ENCODE measurements around the gene ADAMTS13. TPM values are rescaled to one million over a fixed set of nuclear protein-coding genes. Genes with fewer than 3 reads are reported as not detected.

ADAMTS13 gene
- total RNA-seq, 2 experiments from 2014 or later = 2.1 to 2.4 TPM

GRCh38 chr9:133495327-133496293, 73.4 kb downstream of the ADAMTS13 start:
- Mint-ChIP-seq H3K36me3 (ENCODE audit: low read depth) (no peaks in the 10 kb centered on the region), H3K4me1 (no peaks in the 10 kb centered on the region), H3K27me3 (peaks cover 4% of the 10 kb centered on the region), H3K4me3 (no peak overlapping the region), H3K9me3 (peaks cover 3% of the 10 kb centered on the region), H3K27ac (no peak overlapping the region)
- POLR2A ChIA-PET = no interaction called here
- CTCF ChIA-PET = interaction anchor here (0.9 kb wide), 1 partner anchor 9 kb away, joined by 5 read pairs; no protein-coding TSS in a partner anchor
- no peak for DNase-seq

GRCh38 chr9:133496861-133497842, 75.0 kb downstream of the ADAMTS13 start:
- DNase-seq = no peak
- Mint-ChIP-seq H3K4me3 (no peak overlapping the region), H3K27ac (no peak overlapping the region), H3K36me3 (ENCODE audit: low read depth) (peaks cover 4% of the 10 kb centered on the region), H3K4me1 (no peaks in the 10 kb centered on the region), H3K27me3 (peaks cover 10% of the 10 kb centered on the region), H3K9me3 (peaks cover 15% of the 10 kb centered on the region)
- ChIA-PET POLR2A (no interaction called here), CTCF (no interaction called here)

DNA sequence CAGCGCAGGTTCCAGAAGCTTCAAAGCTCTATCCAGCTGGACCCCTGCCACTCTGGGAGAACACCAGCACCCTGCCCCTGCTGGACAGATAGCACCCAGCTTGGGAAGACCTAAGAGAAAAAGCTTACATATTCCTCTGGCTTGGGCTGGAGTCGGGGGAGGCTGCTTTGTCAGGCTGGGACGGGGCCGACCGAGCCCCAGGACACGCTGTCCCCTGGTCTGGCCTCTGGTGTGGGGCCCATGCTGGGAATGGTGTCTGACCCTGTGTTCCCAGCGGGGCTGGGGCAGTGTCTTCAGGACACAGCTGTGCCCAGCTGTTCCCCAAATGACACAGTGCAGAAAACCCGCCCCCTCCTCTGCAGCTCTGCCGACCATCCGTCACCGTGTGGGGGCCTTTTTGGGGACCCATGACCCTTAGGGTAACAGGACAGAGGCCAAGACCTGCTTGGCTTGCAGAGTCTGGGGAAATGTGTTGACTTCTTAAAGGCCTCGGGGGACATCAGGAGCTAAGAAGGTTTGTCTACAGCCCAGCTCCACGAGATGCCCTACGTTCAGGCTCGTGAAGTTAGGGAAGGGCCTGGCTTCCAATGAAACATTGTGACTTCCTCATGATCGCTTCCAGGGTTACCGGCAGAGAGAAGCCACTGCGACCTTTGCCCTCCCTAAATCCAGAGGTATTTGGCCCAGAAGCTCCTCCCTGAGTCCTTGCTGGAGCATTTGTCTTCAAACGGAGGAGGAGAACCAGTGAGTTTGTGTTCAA, 77.1 kb downstream of the ADAMTS13 start:
- H3K9me3 Mint-ChIP-seq = peaks cover 20% of the 10 kb centered on the region
- H3K27ac Mint-ChIP-seq = no peak overlapping the region

DNA sequence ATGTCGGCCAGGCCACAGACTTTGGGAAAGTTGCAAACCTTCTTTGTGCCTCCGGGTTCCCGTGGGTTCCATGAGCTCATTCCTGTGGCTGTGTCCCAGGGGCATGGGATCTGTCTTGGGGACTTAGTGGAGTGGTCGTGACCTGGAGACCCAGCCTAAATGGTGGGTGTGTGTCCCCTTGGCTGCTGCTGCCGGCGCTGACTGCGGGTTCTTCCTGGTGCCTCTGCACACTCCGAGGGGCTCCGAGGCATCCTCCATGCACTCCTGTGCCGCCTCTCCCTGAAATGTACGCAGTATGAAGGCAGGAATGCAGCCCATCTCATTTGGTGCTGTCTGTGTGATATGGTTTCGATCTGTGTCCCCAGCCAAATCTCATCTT, 77.7 kb downstream of the ADAMTS13 start:
- peaks cover 20% of the 10 kb centered on the region for H3K9me3 Mint-ChIP-seq
- peaks cover 4% of the 10 kb centered on the region for H3K36me3 Mint-ChIP-seq (ENCODE audit: low read depth)
- peaks cover 10% of the 10 kb centered on the region for H3K27me3 Mint-ChIP-seq
- no peak for DNase-seq
- ChIA-PET CTCF (no interaction called here), POLR2A (no interaction called here)
- H3K4me3 Mint-ChIP-seq = no peak overlapping the region
- no peak overlapping the region for H3K27ac Mint-ChIP-seq
- no peaks in the 10 kb centered on the region for H3K4me1 Mint-ChIP-seq

More for the DNA sequence above, 77.1 kb downstream of the ADAMTS13 start:
- Mint-ChIP-seq H3K4me1 (no peaks in the 10 kb centered on the region), H3K36me3 (ENCODE audit: low read depth) (peaks cover 4% of the 10 kb centered on the region), H3K4me3 (no peak overlapping the region), H3K27me3 (peaks cover 10% of the 10 kb centered on the region)
- ChIA-PET POLR2A (no interaction called here), CTCF (no interaction called here)
- no peak for DNase-seq

DNA sequence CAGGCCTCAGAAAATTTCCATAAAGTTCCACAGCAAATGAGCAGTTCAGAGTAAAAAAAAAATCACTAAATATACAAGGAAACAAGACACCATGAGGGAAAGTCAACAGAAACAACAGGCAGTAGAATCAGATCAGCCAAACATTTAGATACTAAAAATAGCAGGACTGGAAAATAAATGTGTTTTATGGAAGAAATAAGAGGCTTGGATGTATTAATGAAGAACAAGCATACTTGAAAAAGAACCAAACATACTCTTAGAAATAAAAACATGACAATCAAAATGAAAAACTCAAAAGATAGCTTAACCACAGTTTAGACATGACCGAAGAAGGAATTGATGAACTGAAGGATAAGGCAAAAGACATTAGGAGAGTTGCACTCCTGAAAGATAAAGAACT, 79.9 kb downstream of the ADAMTS13 start:
- POLR2A ChIA-PET = no interaction called here
- H3K27ac Mint-ChIP-seq = no peak overlapping the region
- H3K36me3 Mint-ChIP-seq (ENCODE audit: low read depth) = peaks cover 4% of the 10 kb centered on the region
- H3K4me1 Mint-ChIP-seq = no peaks in the 10 kb centered on the region
- H3K27me3 Mint-ChIP-seq = peaks cover 10% of the 10 kb centered on the region
- peaks cover 20% of the 10 kb centered on the region for H3K9me3 Mint-ChIP-seq
- DNase-seq = no peak
- CTCF ChIA-PET = no interaction called here
- no peak overlapping the region for H3K4me3 Mint-ChIP-seq

GRCh38 chr9:133505186-133505830, 83.1 kb downstream of the ADAMTS13 start:
- no peak overlapping the region for H3K27ac Mint-ChIP-seq
- no peak overlapping the region for H3K4me3 Mint-ChIP-seq
- CTCF ChIA-PET = no interaction called here

DNA sequence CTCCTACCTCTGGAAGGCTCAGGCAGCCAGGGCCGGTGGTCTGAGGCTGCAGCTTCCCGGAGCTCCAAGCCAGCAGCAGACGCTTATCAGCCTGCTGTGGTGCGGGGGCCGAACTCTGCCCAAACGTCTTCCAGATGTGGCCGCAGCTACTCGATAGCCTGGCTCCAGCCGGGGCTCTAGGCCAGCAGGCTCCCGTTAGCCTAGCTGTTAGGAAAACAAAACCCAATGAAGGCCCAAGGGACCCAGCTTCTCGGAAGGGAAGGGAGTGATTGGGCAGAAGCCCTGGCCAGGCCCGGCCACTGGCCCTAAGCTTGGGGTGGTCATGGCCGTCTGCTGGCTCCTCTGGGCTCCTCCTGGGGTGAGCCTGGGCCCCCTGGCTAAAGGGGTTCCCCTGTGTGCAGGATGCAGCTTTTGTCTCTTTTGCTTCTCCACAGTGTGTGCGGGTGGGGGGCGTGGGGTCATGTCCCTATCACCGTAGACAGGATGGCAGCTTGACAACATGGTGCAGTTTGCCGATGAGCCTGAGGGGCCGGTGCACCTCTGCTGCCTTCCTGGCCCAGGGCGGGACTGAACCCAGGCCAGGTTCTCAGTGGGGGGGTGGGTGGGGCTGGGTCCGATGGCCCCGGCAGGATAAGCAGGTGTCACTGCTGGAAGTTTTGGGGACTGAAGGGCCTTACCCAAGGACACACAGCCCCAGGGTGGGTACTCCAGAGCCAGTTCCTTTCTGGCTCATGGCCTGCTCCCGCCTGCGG, 83.9 kb downstream of the ADAMTS13 start:
- H3K27ac Mint-ChIP-seq = no peak overlapping the region
- peaks cover 5% of the 10 kb centered on the region for H3K27me3 Mint-ChIP-seq
- H3K36me3 Mint-ChIP-seq (ENCODE audit: low read depth) = peaks cover 4% of the 10 kb centered on the region
- DNase-seq = no peak
- H3K4me3 Mint-ChIP-seq = no peak overlapping the region
- peaks cover 7% of the 10 kb centered on the region for H3K4me1 Mint-ChIP-seq
- CTCF ChIA-PET = no interaction called here
- POLR2A ChIA-PET = no interaction called here
- H3K9me3 Mint-ChIP-seq = peaks cover 14% of the 10 kb centered on the region

More at GRCh38 chr9:133505186-133505830, 83.1 kb downstream of the ADAMTS13 start:
- peaks cover 4% of the 10 kb centered on the region for H3K36me3 Mint-ChIP-seq (ENCODE audit: low read depth)
- peaks cover 7% of the 10 kb centered on the region for H3K4me1 Mint-ChIP-seq
- DNase-seq = no peak
- peaks cover 17% of the 10 kb centered on the region for H3K9me3 Mint-ChIP-seq
- POLR2A ChIA-PET = no interaction called here
- peaks cover 6% of the 10 kb centered on the region for H3K27me3 Mint-ChIP-seq

DNA sequence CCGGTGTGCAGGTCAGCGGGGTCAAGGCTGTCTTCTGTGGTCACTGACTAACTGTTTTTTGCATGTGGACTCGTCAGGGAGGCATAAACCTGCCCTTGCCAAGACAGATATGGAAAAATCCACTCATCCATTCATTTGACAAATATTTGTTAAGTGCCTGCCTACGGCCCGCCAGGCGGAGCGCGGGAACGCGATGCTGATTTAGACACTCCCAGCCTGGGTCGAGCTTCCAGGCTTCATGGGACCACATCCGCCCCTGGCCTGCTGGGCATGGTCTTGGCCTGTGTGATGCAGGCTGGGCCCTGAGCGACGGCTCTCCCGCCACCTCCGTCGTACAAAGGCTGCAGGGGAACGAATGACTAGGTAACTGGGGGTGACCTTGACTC, 84.5 kb downstream of the ADAMTS13 start:
- ChIA-PET CTCF (no interaction called here), POLR2A (no interaction called here)
- DNase-seq = no peak
- H3K36me3 Mint-ChIP-seq (ENCODE audit: low read depth) = no peaks in the 10 kb centered on the region
- H3K9me3 Mint-ChIP-seq = peaks cover 9% of the 10 kb centered on the region
- H3K4me1 Mint-ChIP-seq = peaks cover 7% of the 10 kb centered on the region
- H3K4me3 Mint-ChIP-seq = no peak overlapping the region
- no peaks in the 10 kb centered on the region for H3K27me3 Mint-ChIP-seq
- H3K27ac Mint-ChIP-seq = no peak overlapping the region

- ChIA-PET POLR2A (no interaction called here), CTCF (no interaction called here)
- Mint-ChIP-seq H3K4me3 (no peak overlapping the region), H3K27ac (no peak overlapping the region), H3K9me3 (peaks cover 3% of the 10 kb centered on the region), H3K36me3 (ENCODE audit: low read depth) (no peaks in the 10 kb centered on the region), H3K27me3 (no peaks in the 10 kb centered on the region), H3K4me1 (peaks cover 7% of the 10 kb centered on the region)
- DNase-seq = no peak
Observed at GRCh38 chr9:133507246-133507965, 85.2 kb downstream of the ADAMTS13 start.

- no peak overlapping the region for H3K4me3 Mint-ChIP-seq
- no peak overlapping the region for H3K27ac Mint-ChIP-seq
- no peak for DNase-seq
- H3K9me3 Mint-ChIP-seq = no peaks in the 10 kb centered on the region
- no peaks in the 10 kb centered on the region for H3K27me3 Mint-ChIP-seq
- peaks cover 7% of the 10 kb centered on the region for H3K4me1 Mint-ChIP-seq
- ChIA-PET POLR2A (no interaction called here), CTCF (no interaction called here)
- H3K36me3 Mint-ChIP-seq (ENCODE audit: low read depth) = no peaks in the 10 kb centered on the region
Observed at GRCh38 chr9:133508046-133508445, 85.9 kb downstream of the ADAMTS13 start.

Data from activated CD4-positive, alpha-beta memory T cell treated with anti-CD3 and anti-CD28 coated beads, Interleukin-2, amount 10 ng/mL, durations not matched to agents 7 days and 5 days (primary cell).